ENCODE data around the gene ZNF407.

DNA sequence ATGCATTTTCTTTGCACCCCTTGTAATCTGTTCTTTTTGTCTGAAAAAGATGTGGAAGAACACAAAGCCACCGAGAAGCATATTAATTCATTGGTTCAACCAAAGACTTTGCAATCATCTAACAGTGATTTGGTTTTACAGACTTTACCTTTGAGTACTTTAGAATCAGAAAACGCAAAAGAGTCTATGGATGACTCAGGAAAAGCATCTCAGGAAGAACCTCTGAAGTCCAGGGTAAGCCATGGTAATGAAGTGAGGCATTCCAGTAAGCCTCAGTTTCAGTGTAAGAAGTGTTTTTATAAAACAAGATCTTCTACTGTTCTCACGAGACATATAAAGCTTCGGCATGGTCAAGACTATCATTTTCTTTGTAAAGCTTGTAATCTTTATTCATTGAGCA lies 35.2 kb downstream of the ZNF407 start:
- TF ChIP-seq, protein P1, sequence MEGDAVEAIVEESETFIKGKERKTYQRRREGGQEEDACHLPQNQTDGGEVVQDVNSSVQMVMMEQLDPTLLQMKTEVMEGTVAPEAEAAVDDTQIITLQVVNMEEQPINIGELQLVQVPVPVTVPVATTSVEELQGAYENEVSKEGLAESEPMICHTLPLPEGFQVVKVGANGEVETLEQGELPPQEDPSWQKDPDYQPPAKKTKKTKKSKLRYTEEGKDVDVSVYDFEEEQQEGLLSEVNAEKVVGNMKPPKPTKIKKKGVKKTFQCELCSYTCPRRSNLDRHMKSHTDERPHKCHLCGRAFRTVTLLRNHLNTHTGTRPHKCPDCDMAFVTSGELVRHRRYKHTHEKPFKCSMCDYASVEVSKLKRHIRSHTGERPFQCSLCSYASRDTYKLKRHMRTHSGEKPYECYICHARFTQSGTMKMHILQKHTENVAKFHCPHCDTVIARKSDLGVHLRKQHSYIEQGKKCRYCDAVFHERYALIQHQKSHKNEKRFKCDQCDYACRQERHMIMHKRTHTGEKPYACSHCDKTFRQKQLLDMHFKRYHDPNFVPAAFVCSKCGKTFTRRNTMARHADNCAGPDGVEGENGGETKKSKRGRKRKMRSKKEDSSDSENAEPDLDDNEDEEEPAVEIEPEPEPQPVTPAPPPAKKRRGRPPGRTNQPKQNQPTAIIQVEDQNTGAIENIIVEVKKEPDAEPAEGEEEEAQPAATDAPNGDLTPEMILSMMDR (IDR thresholded peaks at IDR 0.05), result no peak
- TF ChIP-seq EZH2 (IDR thresholded peaks at IDR 0.05), result no peak

Measured in neural progenitor cell (in vitro differentiated cells).